ENCODE data around the gene SLC9A8.

Gene SLC9A8

GRCh38 chr20:49936153-49937026 is 123.8 kb downstream of the SLC9A8 start, which contains the start of gene RNF114:
Gene RNF114, plus strand, starts transcription at chr20:49936397. Its CDS starts 16 bp downstream, at chr20:49936413.
- ChIA-PET POLR2A (interaction anchor here (0.8 to 1.8 kb wide), 3 partner anchors 13 to 22 kb away, joined by 3 to 5 read pairs (median 5); partner anchors contain the start of gene SPATA2), CTCF (interaction anchor here (0.7 to 1.8 kb wide), 11 partner anchors 16 to 148 kb away, joined by 3 to 8 read pairs (median 4); no protein-coding TSS in a partner anchor)
- DNase-seq (ENCODE audit: low read depth, low spot score) = no peak

GRCh38 chr20:49937027-49937929 is 124.7 kb downstream of the SLC9A8 start:
- TF ChIP-seq, protein P1, sequence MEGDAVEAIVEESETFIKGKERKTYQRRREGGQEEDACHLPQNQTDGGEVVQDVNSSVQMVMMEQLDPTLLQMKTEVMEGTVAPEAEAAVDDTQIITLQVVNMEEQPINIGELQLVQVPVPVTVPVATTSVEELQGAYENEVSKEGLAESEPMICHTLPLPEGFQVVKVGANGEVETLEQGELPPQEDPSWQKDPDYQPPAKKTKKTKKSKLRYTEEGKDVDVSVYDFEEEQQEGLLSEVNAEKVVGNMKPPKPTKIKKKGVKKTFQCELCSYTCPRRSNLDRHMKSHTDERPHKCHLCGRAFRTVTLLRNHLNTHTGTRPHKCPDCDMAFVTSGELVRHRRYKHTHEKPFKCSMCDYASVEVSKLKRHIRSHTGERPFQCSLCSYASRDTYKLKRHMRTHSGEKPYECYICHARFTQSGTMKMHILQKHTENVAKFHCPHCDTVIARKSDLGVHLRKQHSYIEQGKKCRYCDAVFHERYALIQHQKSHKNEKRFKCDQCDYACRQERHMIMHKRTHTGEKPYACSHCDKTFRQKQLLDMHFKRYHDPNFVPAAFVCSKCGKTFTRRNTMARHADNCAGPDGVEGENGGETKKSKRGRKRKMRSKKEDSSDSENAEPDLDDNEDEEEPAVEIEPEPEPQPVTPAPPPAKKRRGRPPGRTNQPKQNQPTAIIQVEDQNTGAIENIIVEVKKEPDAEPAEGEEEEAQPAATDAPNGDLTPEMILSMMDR (IDR thresholded peaks at IDR 0.05; ENCODE audit: insufficient read depth, low read length, missing control alignments) = no peak
- CTCF ChIA-PET = interaction anchor here (0.6 to 1.8 kb wide), 16 partner anchors 9 to 327 kb away, joined by 3 to 9 read pairs (median 4); no protein-coding TSS in a partner anchor
- DNase-seq (ENCODE audit: low read depth, low spot score) = no peak
- POLR2A ChIA-PET = interaction anchor here (1.8 kb wide), 1 partner anchor 12 kb away, joined by 5 read pairs; no protein-coding TSS in a partner anchor
- H3K4me3 ChIP-seq (ENCODE audit: low read depth, low read length) = peak overlapping the region; percentile 94

More at GRCh38 chr20:49936153-49937026, 123.8 kb downstream of the SLC9A8 start, which contains the start of gene RNF114:
- TF ChIP-seq, protein P1 (IDR thresholded peaks at IDR 0.05; ENCODE audit: insufficient read depth, low read length, missing control alignments) = no peak
- peak within 1 kb of the TSS; percentile 94 for H3K4me3 ChIP-seq (ENCODE audit: low read depth, low read length)

- TF ChIP-seq, protein P1 (IDR thresholded peaks at IDR 0.05; ENCODE audit: insufficient read depth, low read length, missing control alignments) = no peak
- POLR2A ChIA-PET = no interaction called here
- H3K4me3 ChIP-seq (ENCODE audit: low read depth, low read length) = peak overlapping the region; percentile 94
- no peak for DNase-seq (ENCODE audit: low read depth, low spot score)
- CTCF ChIA-PET = interaction anchor here (0.7 to 1.8 kb wide), 14 partner anchors 9 to 328 kb away, joined by 3 to 9 read pairs (median 4); no protein-coding TSS in a partner anchor
These were observed 125.8 kb downstream of the SLC9A8 start for GRCh38 chr20:49938173-49939163.

GRCh38 chr20:49941456-49941855 is 128.8 kb downstream of the SLC9A8 start:
- H3K4me3 ChIP-seq (ENCODE audit: low read depth, low read length) = no peak overlapping the region
- no peak for DNase-seq (ENCODE audit: low read depth, low spot score)
- TF ChIP-seq, protein P1 (IDR thresholded peaks at IDR 0.05; ENCODE audit: insufficient read depth, low read length, missing control alignments) = no peak
- ChIA-PET CTCF (interaction anchor here (0.8 to 3.0 kb wide), 4 partner anchors 23 to 129 kb away, joined by 3 to 11 read pairs (median 4); no protein-coding TSS in a partner anchor), POLR2A (no interaction called here)
